Subcutaneous adipose tissue (tissue), 4 donors: ENCODE results near the gene ANP32A. TPM values are rescaled to one million over a fixed set of nuclear protein-coding genes. Genes with fewer than 3 reads are reported as not detected.

Experiments
- CTCF ChIP-seq: fragments of 450-650 bp; IDR thresholded peaks from one replicate; pipeline ENCODE4 v1.5.1; 2016; ENCODE audit warnings: low read depth, mild to moderate bottlenecking, control low read depth, antibody characterized with exemption, moderate library complexity
- total RNA-seq, 4 donors: library from RNA; depleted of rRNA; stranded (reverse); fragments of >200 nt; gene quantifications; one replicate each; pipeline ENCODE4 v1.1.0, GENCODE V29; 2016

Gene ANP32A
- total RNA-seq, 4 donors from 2014 or later: 55.9 to 88.2 (median 66.2) TPM

- no peak for TF ChIP-seq CTCF
Observed at GRCh38 chr15:68818066-68818768, 2.5 kb downstream of the ANP32A start.

GRCh38 chr15:68817304-68818065 is 3.2 kb downstream of the ANP32A start:
- no peak for TF ChIP-seq CTCF

GRCh38 chr15:68816795-68817303 is 3.8 kb downstream of the ANP32A start:
- TF ChIP-seq CTCF: no peak

GRCh38 chr15:68816158-68816557 is 4.5 kb downstream of the ANP32A start:
- no peak for TF ChIP-seq CTCF

GRCh38 chr15:68815598-68815997 is 5.1 kb downstream of the ANP32A start:
- no peak for TF ChIP-seq CTCF

GRCh38 chr15:68814596-68814995 is 6.1 kb downstream of the ANP32A start:
- no peak for TF ChIP-seq CTCF
